ENCODE results near the gene GFOD1.

GRCh38 chr6:13427801-13428582 is 59.4 kb downstream of the GFOD1 start:
- no peak for TF ChIP-seq CTCF (IDR thresholded peaks at IDR 0.05)
- no peak for TF ChIP-seq POLR2A (IDR thresholded peaks at IDR 0.05)
